RPMI7951 (cell line): Measurements from ENCODE around the gene RNF186. TPM values are rescaled to one million over a fixed set of nuclear protein-coding genes. Genes with fewer than 3 reads are reported as not detected.

ENCODE experiments used
- DNase-seq: peaks from one replicate; pipeline ENCODE4 v3.0.0-alpha.2; 2012; ENCODE audit warnings: low read depth
- total RNA-seq: library from RNA; depleted of rRNA; stranded (reverse); fragments of >200 nt; shearing (Covaris generic); gene quantifications from 2 replicates; pipeline ENCODE4 v1.2.3, GENCODE V29; 2014; rRNA removed

RNF186 gene
- total RNA-seq, 1 experiment from 2014 or later = not detected

DNA sequence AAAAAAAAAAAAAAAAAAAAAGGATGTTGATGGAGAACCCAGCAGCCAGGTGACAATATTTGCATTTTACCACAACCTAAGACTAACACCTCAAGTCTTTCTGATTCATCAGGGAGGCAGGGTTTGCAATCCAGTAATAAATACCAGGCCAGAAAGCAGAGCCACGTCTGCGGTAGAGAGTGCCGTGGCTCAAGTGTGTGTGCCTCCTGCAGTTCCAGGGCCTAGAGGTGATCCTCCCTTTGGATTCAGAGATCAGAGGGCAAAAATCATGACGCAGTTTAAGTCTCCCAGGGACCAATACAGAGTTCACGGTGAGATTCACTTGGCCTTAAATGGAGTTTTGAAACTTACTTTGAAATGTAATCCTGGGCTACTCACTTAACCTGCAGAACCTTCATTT, 50.2 kb downstream of the RNF186 start:
- DNase-seq = no peak

Other genes starting within 250 kb of the RNF186 start
- gene NBL1, start 171.0 kb downstream of the RNF186 start, total RNA-seq = 221 and 222 TPM in 2 replicates
- 0.10 TPM in 1 of 2 replicates, not detected in the other for gene HTR6, start 150.4 kb downstream of the RNF186 start, total RNA-seq
- 7.9 and 13.2 TPM in 2 replicates for gene TMCO4, start 15.4 kb downstream of the RNF186 start, total RNA-seq
- 3.1 and 4.3 TPM in 2 replicates for gene OTUD3, start 67.1 kb upstream of the RNF186 start, total RNA-seq
- gene PLA2G2E, start 108.3 kb upstream of the RNF186 start, total RNA-seq = not detected in 2 replicates
- not detected in 2 replicates for gene PLA2G2A, start 164.3 kb upstream of the RNF186 start, total RNA-seq